H1 (cell line): ENCODE data around the gene SH3PXD2A. TPM values are rescaled to one million over a fixed set of nuclear protein-coding genes. Genes with fewer than 3 reads are reported as not detected.

Experiments used
- PHF8 ChIP-seq: fragments of 200-600 bp; sonication (generic); conservative IDR thresholded peaks from 2 replicates; pipeline ENCODE4 v1.7.1; 2012; ENCODE audit warnings: low read depth, mild to moderate bottlenecking, inconsistent platforms, low read length, moderate library complexity
- SP1 ChIP-seq: IDR thresholded peaks from 2 replicates; pipeline ENCODE4 v1.6.1; 2011; ENCODE audit warnings: low read depth, low read length
- TAF7 ChIP-seq: optimal IDR thresholded peaks from 2 replicates; pipeline ENCODE3; 2011; ENCODE audit warnings: low read depth, mild to moderate bottlenecking, inconsistent platforms, low read length, moderate library complexity, borderline replicate concordance
- ZNF274 ChIP-seq: IDR thresholded peaks from 2 replicates; pipeline ENCODE4 v1.7.0; 2012; ENCODE audit warnings: low read length, borderline replicate concordance; ENCODE audit errors: extremely low read depth
- polyA plus RNA-seq, 7 experiments: library from polyadenylated mRNA; depleted of rRNA in 3 of 7; stranded (reverse) in 5 of 7; unstranded in 2 of 7; fragments of >200 nt in 5 of 7; fragments of 200-250 nt in 2 of 7; gene quantifications; 1 replicate in 5 of 7; 2 replicates in 1 of 7; 4 replicates in 1 of 7; pipeline versions ENCODE4 v1.2.1 to v1.2.3, GENCODE V29; 2011 to 2013; ENCODE audit warnings: missing spikeins in 2 of 7, mixed read lengths in 2 of 7
- total RNA-seq: library from RNA; stranded (reverse); fragmentation: NEBNext Ultra II Directional; extraction: Animal tissue kit (Norgen Biotek cat#: 25700); gene quantifications from 2 replicates; pipeline ENCODE4 v1.2.1, GENCODE V29; 2021
- TF ChIP-seq, protein P1 (sequence below): fragments of 300-600 bp; sonication (generic); IDR thresholded peaks from 2 replicates; pipeline ENCODE4 v1.7.1; 2012; ENCODE audit warnings: low read length, moderate library complexity, mild to moderate bottlenecking, inconsistent platforms; ENCODE audit not compliant: insufficient replicate concordance

The SH3PXD2A gene
- total and polyA plus RNA-seq, 2 of the 8 experiments (the other 6 are each of a cell fraction or from before 2014, with no cell fraction given): 5.4 to 16.3 TPM

DNA sequence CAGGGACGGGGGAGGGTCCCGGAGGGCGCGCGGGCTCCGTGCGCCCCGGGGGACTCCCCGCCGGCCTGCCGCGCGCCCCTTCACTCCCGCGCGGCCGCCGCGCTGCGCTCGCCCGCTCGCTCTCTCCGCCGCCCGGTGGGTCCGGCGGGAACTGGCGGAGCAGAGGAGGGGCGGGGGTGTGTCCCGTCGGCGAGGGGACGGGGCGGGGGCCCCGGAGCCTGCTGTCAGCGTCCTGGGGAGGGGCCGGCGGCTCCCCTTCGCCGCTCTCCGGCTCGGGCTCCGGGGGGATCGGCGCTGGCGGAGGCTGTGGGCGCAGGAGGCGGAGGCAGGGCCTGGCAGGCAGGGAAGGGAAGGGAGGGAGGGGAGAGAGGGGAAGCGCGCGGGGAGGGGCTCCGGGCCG is at the start of gene SH3PXD2A (continued):
- TF ChIP-seq, protein P1, sequence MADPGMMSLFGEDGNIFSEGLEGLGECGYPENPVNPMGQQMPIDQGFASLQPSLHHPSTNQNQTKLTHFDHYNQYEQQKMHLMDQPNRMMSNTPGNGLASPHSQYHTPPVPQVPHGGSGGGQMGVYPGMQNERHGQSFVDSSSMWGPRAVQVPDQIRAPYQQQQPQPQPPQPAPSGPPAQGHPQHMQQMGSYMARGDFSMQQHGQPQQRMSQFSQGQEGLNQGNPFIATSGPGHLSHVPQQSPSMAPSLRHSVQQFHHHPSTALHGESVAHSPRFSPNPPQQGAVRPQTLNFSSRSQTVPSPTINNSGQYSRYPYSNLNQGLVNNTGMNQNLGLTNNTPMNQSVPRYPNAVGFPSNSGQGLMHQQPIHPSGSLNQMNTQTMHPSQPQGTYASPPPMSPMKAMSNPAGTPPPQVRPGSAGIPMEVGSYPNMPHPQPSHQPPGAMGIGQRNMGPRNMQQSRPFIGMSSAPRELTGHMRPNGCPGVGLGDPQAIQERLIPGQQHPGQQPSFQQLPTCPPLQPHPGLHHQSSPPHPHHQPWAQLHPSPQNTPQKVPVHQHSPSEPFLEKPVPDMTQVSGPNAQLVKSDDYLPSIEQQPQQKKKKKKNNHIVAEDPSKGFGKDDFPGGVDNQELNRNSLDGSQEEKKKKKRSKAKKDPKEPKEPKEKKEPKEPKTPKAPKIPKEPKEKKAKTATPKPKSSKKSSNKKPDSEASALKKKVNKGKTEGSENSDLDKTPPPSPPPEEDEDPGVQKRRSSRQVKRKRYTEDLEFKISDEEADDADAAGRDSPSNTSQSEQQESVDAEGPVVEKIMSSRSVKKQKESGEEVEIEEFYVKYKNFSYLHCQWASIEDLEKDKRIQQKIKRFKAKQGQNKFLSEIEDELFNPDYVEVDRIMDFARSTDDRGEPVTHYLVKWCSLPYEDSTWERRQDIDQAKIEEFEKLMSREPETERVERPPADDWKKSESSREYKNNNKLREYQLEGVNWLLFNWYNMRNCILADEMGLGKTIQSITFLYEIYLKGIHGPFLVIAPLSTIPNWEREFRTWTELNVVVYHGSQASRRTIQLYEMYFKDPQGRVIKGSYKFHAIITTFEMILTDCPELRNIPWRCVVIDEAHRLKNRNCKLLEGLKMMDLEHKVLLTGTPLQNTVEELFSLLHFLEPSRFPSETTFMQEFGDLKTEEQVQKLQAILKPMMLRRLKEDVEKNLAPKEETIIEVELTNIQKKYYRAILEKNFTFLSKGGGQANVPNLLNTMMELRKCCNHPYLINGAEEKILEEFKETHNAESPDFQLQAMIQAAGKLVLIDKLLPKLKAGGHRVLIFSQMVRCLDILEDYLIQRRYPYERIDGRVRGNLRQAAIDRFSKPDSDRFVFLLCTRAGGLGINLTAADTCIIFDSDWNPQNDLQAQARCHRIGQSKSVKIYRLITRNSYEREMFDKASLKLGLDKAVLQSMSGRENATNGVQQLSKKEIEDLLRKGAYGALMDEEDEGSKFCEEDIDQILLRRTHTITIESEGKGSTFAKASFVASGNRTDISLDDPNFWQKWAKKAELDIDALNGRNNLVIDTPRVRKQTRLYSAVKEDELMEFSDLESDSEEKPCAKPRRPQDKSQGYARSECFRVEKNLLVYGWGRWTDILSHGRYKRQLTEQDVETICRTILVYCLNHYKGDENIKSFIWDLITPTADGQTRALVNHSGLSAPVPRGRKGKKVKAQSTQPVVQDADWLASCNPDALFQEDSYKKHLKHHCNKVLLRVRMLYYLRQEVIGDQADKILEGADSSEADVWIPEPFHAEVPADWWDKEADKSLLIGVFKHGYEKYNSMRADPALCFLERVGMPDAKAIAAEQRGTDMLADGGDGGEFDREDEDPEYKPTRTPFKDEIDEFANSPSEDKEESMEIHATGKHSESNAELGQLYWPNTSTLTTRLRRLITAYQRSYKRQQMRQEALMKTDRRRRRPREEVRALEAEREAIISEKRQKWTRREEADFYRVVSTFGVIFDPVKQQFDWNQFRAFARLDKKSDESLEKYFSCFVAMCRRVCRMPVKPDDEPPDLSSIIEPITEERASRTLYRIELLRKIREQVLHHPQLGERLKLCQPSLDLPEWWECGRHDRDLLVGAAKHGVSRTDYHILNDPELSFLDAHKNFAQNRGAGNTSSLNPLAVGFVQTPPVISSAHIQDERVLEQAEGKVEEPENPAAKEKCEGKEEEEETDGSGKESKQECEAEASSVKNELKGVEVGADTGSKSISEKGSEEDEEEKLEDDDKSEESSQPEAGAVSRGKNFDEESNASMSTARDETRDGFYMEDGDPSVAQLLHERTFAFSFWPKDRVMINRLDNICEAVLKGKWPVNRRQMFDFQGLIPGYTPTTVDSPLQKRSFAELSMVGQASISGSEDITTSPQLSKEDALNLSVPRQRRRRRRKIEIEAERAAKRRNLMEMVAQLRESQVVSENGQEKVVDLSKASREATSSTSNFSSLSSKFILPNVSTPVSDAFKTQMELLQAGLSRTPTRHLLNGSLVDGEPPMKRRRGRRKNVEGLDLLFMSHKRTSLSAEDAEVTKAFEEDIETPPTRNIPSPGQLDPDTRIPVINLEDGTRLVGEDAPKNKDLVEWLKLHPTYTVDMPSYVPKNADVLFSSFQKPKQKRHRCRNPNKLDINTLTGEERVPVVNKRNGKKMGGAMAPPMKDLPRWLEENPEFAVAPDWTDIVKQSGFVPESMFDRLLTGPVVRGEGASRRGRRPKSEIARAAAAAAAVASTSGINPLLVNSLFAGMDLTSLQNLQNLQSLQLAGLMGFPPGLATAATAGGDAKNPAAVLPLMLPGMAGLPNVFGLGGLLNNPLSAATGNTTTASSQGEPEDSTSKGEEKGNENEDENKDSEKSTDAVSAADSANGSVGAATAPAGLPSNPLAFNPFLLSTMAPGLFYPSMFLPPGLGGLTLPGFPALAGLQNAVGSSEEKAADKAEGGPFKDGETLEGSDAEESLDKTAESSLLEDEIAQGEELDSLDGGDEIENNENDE: no peak
- TF ChIP-seq PHF8 (peak; percentile 13; the same call in 1 of the 2 replicates), TAF7 (no peak), SP1 (no peak), ZNF274 (no peak)
